T-cell (primary cell): ENCODE data around the gene TRMT6. TPM values are rescaled to one million over a fixed set of nuclear protein-coding genes. Genes with fewer than 3 reads are reported as not detected.

Source experiments
- ATAC-seq, 4 experiments: fragments of 200-7000 bp in 3 of 4; fragments of 150-1000 bp in 1 of 4; cut with Tn5 transposase; replicated peaks in 1 of 4; 1 replicate in 3 of 4; 2 replicates in 1 of 4; pipeline ENCODE4 v1.10.0; 2021; ENCODE audit warnings: moderate library complexity in 3 of 4, mild to moderate bottlenecking in 2 of 4, moderate number of reproducible peaks in 1 of 4
- CTCF ChIA-PET, 2 donors: fragments of 300-600 bp; sonication (Branson Sonifier 250); formaldehyde crosslinking; loops; one replicate each; lab custom pipeline; 2022; ENCODE audit warnings: antibody characterized with exemption in 2 of 2; lab: Charles Lee
- POLR2A ChIA-PET, 2 donors: fragments of 300-600 bp; sonication (Branson Sonifier 250); formaldehyde crosslinking; loops; one replicate each; lab custom pipeline; 2022; ENCODE audit warnings: antibody characterized with exemption in 2 of 2; lab: Charles Lee
- DNase-seq, 35 experiments: peaks; one replicate each; pipeline versions ENCODE4 v3.0.0 to v3.0.0-alpha.2; 2013 to 2023
- H3K27ac ChIP-seq: one replicate; pipeline ENCODE4 v1.5.1; 2013; ENCODE audit warnings: low read length
- H3K27me3 ChIP-seq, 2 experiments: replicated peaks in 1 of 2; 1 replicate in 1 of 2; 2 replicates in 1 of 2; pipeline versions ENCODE4 v1.6.1 to v1.7.0; 2013; ENCODE audit warnings: low read length in 1 of 2, mixed read lengths in 1 of 2; ENCODE audit not compliant: control insufficient read depth in 2 of 2, insufficient read depth in 2 of 2; ENCODE audit errors: extremely low read depth in 1 of 2
- H3K36me3 ChIP-seq, 2 donors: 1 replicate in 1 of 2; 2 replicates in 1 of 2; pipeline versions ENCODE4 v1.6.1 to v1.7.0; 2013; ENCODE audit warnings: low read length in 1 of 2; ENCODE audit not compliant: control insufficient read depth in 2 of 2, insufficient read depth in 1 of 2; ENCODE audit errors: extremely low read depth in 1 of 2
- H3K4me1 ChIP-seq, 2 experiments: 1 replicate in 1 of 2; 2 replicates in 1 of 2; pipeline versions ENCODE4 v1.6.1 to v1.7.0; 2013; ENCODE audit warnings: low read length in 2 of 2, mixed read lengths in 1 of 2; ENCODE audit not compliant: insufficient read depth in 2 of 2, control insufficient read depth in 1 of 2; ENCODE audit errors: extremely low read depth in 1 of 2
- H3K4me3 ChIP-seq, 2 donors: 1 replicate in 1 of 2; 2 replicates in 1 of 2; pipeline versions ENCODE4 v1.5.1 to v1.7.0; 2013; ENCODE audit warnings: mild to moderate bottlenecking in 2 of 2, low read length in 1 of 2, moderate library complexity in 1 of 2; ENCODE audit not compliant: control insufficient read depth in 1 of 2; ENCODE audit errors: extremely low read depth in 1 of 2
- H3K9me3 ChIP-seq: 2 replicates; pipeline ENCODE4 v1.7.0; 2013
- H3K27ac Mint-ChIP-seq, 2 donors: one replicate each; pipeline ENCODE4 v1.8.0; 2020 to 2021; ENCODE audit warnings: mild to moderate bottlenecking in 2 of 2, mixed read lengths in 2 of 2
- H3K27me3 Mint-ChIP-seq, 2 donors: one replicate each; pipeline ENCODE4 v1.8.0; 2021 to 2022; ENCODE audit warnings: mixed read lengths in 2 of 2
- H3K36me3 Mint-ChIP-seq: one replicate; pipeline ENCODE4 v1.8.0; 2021; ENCODE audit warnings: mixed read lengths
- H3K4me1 Mint-ChIP-seq, 3 donors: one replicate each; pipeline ENCODE4 v1.8.0; 2020 to 2022; ENCODE audit warnings: mixed read lengths in 3 of 3, mild to moderate bottlenecking in 1 of 3
- H3K4me3 Mint-ChIP-seq, 3 donors: one replicate each; pipeline ENCODE4 v1.8.0; 2020 to 2022; ENCODE audit warnings: mild to moderate bottlenecking in 3 of 3, mixed read lengths in 3 of 3, moderate library complexity in 3 of 3
- H3K9me3 Mint-ChIP-seq, 3 donors: one replicate each; pipeline ENCODE4 v1.8.0; 2020 to 2022; ENCODE audit warnings: mixed read lengths in 3 of 3
- WGBS: methylation state at CpG from one replicate; pipeline ENCODE4 v1.1.5; 2013; ENCODE audit warnings: missing lambda C conversion rate; ENCODE audit not compliant: insufficient coverage; 5-methylcytosine and 5-hydroxymethylcytosine counted together
- total RNA-seq, 35 experiments: library from RNA in 6 of 35; stranded (reverse) in 6 of 35; fragments of 120-200 nt in 1 of 35; gene quantifications; one replicate each; pipeline versions ENCODE4 v1.2.1 to v1.2.4 and lab custom pipeline; 2013 to 2026

TRMT6 gene
- total RNA-seq, 5 donors from 2014 or later (not counting 1 experiment from before 2014, with no cell fraction given) = 9.4 to 14.6 (median 13.6) TPM

DNA sequence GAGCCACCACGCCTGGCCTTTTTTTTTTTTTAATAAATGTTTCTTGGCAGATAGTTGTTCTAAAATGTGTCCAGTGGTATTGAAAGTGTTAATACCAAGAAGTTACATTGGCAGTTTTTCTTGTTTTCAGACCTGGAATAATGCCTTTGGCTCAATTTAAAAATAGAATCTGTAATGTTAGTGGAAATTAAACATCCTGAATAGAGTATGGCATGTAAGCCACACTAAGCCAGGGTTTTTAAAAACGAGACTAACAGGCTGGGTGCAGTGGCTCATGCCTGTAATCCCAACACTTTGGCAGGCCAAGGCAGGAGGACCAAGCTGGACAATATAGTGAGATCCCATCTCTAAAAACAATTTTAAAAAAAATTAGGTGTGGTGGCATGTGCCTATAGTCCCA, 25.4 kb upstream of the TRMT6 start:
- no peaks in the 10 kb centered on the region for H3K9me3 Mint-ChIP-seq
- Histone ChIP-seq H3K27ac (no peak overlapping the region), H3K9me3 (no peaks in the 10 kb centered on the region), H3K36me3 (peaks cover 2 to 28% of the 10 kb centered on the region in 2 donors), H3K4me3 (no peak overlapping the region), H3K4me1 (no peaks in the 10 kb centered on the region), H3K27me3 (no peaks in the 10 kb centered on the region)
- H3K27me3 Mint-ChIP-seq = no peaks in the 10 kb centered on the region
- DNase-seq (no peak), ATAC-seq (no peak)
- peaks cover 36% of the 10 kb centered on the region for H3K36me3 Mint-ChIP-seq
- WGBS = 100% methylated on average over 1 of the region's 2 CpGs
- ChIA-PET POLR2A (interaction anchor here in 1 of 2 donors (0.6 kb wide), 1 partner anchor 118 kb away, joined by 6 read pairs; no protein-coding TSS in a partner anchor), CTCF (interaction anchor here (0.6 to 0.7 kb wide), 2 partner anchors 22 to 1001 kb away, joined by 3 to 5 read pairs; no protein-coding TSS in a partner anchor)
- H3K27ac Mint-ChIP-seq = no peak overlapping the region
- no peak overlapping the region for H3K4me3 Mint-ChIP-seq
- no peaks in the 10 kb centered on the region for H3K4me1 Mint-ChIP-seq

DNA sequence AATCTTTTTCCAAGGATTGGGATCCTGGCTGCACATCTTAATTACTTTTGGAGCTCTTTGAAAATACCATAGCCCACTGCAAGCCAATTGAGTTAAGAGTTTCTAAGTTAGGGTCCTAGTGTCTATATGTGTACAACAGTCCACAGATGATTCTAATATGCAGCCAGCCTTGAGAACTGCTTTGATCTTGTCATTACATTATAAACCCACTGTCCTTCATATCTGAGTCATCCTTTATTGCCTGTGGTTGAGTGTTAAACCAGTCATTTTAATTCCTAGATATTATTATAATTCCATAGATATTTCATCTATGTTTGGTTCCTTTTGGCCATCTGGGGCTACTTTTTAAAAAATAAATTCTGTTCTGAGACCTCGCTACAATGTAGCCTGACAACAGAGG, 24.2 kb upstream of the TRMT6 start:
- Histone ChIP-seq H3K27ac (no peak overlapping the region), H3K4me1 (no peaks in the 10 kb centered on the region), H3K36me3 (peaks cover 2 to 24% of the 10 kb centered on the region in 2 donors), H3K27me3 (no peaks in the 10 kb centered on the region), H3K9me3 (no peaks in the 10 kb centered on the region), H3K4me3 (no peak overlapping the region)
- ATAC-seq (no peak), DNase-seq (no peak)
- Mint-ChIP-seq H3K27me3 (no peaks in the 10 kb centered on the region), H3K9me3 (no peaks in the 10 kb centered on the region), H3K36me3 (peaks cover 30% of the 10 kb centered on the region), H3K4me3 (no peak overlapping the region), H3K27ac (no peak overlapping the region), H3K4me1 (no peaks in the 10 kb centered on the region)
- CTCF ChIA-PET = no interaction called here
- WGBS = 100% methylated on average over 1 of the region's 1 CpG
- POLR2A ChIA-PET = no interaction called here

DNA sequence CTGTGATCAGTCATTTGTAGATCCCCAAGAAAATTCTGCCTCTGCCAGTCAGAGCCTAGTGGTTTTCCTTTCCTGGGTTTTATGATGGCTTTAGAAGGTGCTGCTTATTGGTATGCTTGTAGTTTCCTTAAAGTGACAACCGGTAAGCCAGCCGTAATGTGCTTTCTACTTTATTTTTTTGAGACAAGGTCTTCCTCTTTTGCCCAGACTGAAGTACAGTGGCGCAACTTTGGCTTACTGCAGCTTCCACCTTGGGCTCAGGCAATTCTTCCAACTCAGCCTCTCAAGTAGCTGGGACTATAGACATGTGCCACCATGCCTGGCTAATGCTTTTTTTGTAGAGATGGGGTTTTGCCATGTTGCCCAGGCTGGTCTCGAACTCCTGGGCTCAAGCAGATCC, 23.6 kb upstream of the TRMT6 start:
- ChIA-PET POLR2A (no interaction called here), CTCF (no interaction called here)
- WGBS = 86% methylated on average over 1 of the region's 4 CpGs
- H3K9me3 Mint-ChIP-seq = no peaks in the 10 kb centered on the region
- H3K9me3 ChIP-seq = no peaks in the 10 kb centered on the region
- H3K4me1 Mint-ChIP-seq = no peaks in the 10 kb centered on the region
- H3K4me1 ChIP-seq = no peaks in the 10 kb centered on the region
- no peak overlapping the region for H3K27ac ChIP-seq
- no peak overlapping the region for H3K4me3 Mint-ChIP-seq
- peaks cover 24% of the 10 kb centered on the region for H3K36me3 Mint-ChIP-seq
- no peak overlapping the region for H3K27ac Mint-ChIP-seq
- peaks cover 2 to 20% of the 10 kb centered on the region in 2 donors for H3K36me3 ChIP-seq
- DNase-seq (no peak), ATAC-seq (no peak)
- no peaks in the 10 kb centered on the region for H3K27me3 Mint-ChIP-seq
- no peak overlapping the region for H3K4me3 ChIP-seq
- no peaks in the 10 kb centered on the region for H3K27me3 ChIP-seq

DNA sequence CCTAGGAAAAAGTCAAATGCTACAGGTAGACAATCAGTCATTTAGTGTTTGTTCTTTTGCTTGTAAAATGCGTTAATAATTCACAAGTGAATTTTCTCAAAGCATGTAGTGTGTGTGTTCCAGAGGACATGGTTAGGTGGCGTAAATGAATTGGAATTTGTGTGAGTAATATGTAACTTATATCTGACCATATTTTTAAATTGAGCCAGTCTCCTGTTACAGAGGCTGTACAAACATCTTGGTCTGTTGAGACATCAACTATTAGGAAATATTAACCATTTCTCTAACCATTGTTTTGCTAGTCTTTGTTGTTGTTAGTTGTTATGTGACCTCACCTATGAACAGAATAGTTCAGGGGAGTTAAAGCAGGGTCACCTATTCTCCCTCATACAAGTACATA, 22.8 kb upstream of the TRMT6 start:
- DNase-seq (no peak), ATAC-seq (no peak)
- Mint-ChIP-seq H3K27ac (no peak overlapping the region), H3K27me3 (no peaks in the 10 kb centered on the region), H3K36me3 (peaks cover 17% of the 10 kb centered on the region), H3K4me3 (no peak overlapping the region), H3K4me1 (no peaks in the 10 kb centered on the region), H3K9me3 (no peaks in the 10 kb centered on the region)
- Histone ChIP-seq H3K4me1 (no peaks in the 10 kb centered on the region), H3K4me3 (no peak overlapping the region), H3K36me3 (peaks cover 0 to 24% of the 10 kb centered on the region in 2 donors), H3K27me3 (no peaks in the 10 kb centered on the region), H3K27ac (no peak overlapping the region), H3K9me3 (no peaks in the 10 kb centered on the region)
- WGBS = no CpG with 5 or more reads among the region's 2 CpGs
- ChIA-PET CTCF (no interaction called here), POLR2A (no interaction called here)

DNA sequence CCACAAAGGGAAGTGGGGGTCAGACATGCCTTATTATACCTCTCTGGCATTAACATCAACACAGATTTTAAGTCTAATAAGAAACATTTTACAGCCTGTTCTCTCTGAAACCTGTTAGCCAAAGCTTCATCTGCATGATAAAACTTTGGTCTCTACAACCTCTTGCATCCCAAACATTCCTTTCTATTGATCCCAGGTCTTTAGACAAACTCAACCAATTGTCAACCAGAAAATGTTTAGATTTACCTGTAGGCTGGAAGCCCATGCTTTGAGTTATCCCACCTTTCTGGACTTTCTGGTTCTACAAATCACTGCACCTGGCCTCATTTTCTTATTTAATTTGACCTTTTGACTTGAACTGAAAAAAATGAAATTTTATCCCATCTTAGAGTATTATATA, 20.9 kb upstream of the TRMT6 start:
- Mint-ChIP-seq H3K4me3 (no peak overlapping the region), H3K27me3 (no peaks in the 10 kb centered on the region), H3K36me3 (peaks cover 28% of the 10 kb centered on the region), H3K27ac (no peak overlapping the region), H3K9me3 (no peaks in the 10 kb centered on the region), H3K4me1 (no peaks in the 10 kb centered on the region)
- Histone ChIP-seq H3K27me3 (no peaks in the 10 kb centered on the region), H3K4me1 (no peaks in the 10 kb centered on the region), H3K27ac (no peak overlapping the region), H3K36me3 (peaks cover 0 to 24% of the 10 kb centered on the region in 2 donors), H3K4me3 (no peak overlapping the region), H3K9me3 (no peaks in the 10 kb centered on the region)
- CTCF ChIA-PET = no interaction called here
- DNase-seq (no peak), ATAC-seq (no peak)
- POLR2A ChIA-PET = no interaction called here

DNA sequence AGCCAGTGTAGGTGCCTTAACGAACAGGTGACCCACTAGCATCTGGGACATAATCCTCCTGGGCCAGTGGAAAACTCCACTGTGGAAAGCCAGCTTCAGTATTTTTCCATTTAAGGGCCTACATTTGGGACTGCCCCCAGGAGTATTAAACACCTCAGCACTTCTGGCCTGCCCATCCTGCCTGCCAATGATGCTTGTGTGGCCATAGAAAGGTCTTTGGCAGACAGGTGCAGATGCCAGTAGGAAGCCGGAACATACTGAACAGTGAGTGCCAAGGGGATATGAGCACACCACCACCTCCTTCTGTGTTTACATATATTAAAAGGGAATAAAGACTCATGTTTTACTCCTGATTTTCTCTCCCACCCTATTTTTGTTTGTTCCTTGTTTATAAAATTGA, 20.0 kb upstream of the TRMT6 start:
- Histone ChIP-seq H3K4me1 (no peaks in the 10 kb centered on the region), H3K9me3 (no peaks in the 10 kb centered on the region), H3K27me3 (no peaks in the 10 kb centered on the region), H3K36me3 (peaks cover 0 to 26% of the 10 kb centered on the region in 2 donors), H3K27ac (no peak overlapping the region), H3K4me3 (no peak overlapping the region)
- Mint-ChIP-seq H3K4me1 (no peaks in the 10 kb centered on the region), H3K9me3 (no peaks in the 10 kb centered on the region), H3K36me3 (peaks cover 36% of the 10 kb centered on the region), H3K4me3 (no peak overlapping the region), H3K27ac (no peak overlapping the region), H3K27me3 (no peaks in the 10 kb centered on the region)
- ATAC-seq (no peak), DNase-seq (no peak)
- ChIA-PET POLR2A (no interaction called here), CTCF (no interaction called here)
- WGBS = 86% methylated on average over 1 of the region's 2 CpGs

DNA sequence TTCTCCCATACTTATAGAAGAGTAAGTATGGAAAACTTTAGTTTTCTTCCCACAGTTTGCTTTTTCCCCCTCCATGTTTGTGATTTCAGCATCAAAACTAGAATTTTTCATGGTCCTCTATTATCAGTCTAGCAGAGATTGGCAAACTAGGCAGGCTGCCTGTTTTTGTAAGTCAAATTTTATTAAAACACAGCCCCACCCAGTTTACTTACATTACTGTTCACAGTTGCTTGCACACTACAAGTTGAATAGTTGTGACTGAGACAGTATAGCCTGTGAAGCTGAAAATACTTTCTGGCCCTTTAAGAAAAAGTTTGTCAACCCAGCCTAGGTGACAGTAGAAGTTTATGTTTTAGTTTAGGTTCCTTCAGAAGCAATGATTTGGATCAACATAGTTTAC, 19.6 kb upstream of the TRMT6 start:
- no peak overlapping the region for H3K27ac Mint-ChIP-seq
- H3K9me3 Mint-ChIP-seq = no peaks in the 10 kb centered on the region
- peaks cover 40% of the 10 kb centered on the region for H3K36me3 Mint-ChIP-seq
- H3K27me3 ChIP-seq = no peaks in the 10 kb centered on the region
- H3K4me3 Mint-ChIP-seq = no peak overlapping the region
- ATAC-seq (no peak), DNase-seq (no peak)
- H3K9me3 ChIP-seq = no peaks in the 10 kb centered on the region
- no peaks in the 10 kb centered on the region for H3K4me1 ChIP-seq
- ChIA-PET POLR2A (no interaction called here), CTCF (no interaction called here)
- peaks cover 0 to 24% of the 10 kb centered on the region in 2 donors for H3K36me3 ChIP-seq
- no peaks in the 10 kb centered on the region for H3K27me3 Mint-ChIP-seq
- H3K4me1 Mint-ChIP-seq = no peaks in the 10 kb centered on the region
- no peak overlapping the region for H3K27ac ChIP-seq
- H3K4me3 ChIP-seq = no peak overlapping the region
